Measurements from ENCODE around the gene CARNS1.

- TF ChIP-seq CTCF (IDR thresholded peaks at IDR 0.05; ENCODE audit: insufficient read depth, low read length, poor library complexity, severe bottlenecking) (no peak), EZH2phosphoT487 (conservative IDR thresholded peaks at IDR 0.05; ENCODE audit: low read length) (no peak)
Observed at GRCh38 chr11:67387518-67387917, 28.0 kb upstream of the CARNS1 start.

Data from SU-DHL-6 (cell line).